Measurements from ENCODE around the gene PPT2.
"Not testable (repeated sequence)": the region's sequence is repeated elsewhere in the genome, so short reads cannot be mapped to it uniquely, and the experiment has no call there.

Gene PPT2

DNA sequence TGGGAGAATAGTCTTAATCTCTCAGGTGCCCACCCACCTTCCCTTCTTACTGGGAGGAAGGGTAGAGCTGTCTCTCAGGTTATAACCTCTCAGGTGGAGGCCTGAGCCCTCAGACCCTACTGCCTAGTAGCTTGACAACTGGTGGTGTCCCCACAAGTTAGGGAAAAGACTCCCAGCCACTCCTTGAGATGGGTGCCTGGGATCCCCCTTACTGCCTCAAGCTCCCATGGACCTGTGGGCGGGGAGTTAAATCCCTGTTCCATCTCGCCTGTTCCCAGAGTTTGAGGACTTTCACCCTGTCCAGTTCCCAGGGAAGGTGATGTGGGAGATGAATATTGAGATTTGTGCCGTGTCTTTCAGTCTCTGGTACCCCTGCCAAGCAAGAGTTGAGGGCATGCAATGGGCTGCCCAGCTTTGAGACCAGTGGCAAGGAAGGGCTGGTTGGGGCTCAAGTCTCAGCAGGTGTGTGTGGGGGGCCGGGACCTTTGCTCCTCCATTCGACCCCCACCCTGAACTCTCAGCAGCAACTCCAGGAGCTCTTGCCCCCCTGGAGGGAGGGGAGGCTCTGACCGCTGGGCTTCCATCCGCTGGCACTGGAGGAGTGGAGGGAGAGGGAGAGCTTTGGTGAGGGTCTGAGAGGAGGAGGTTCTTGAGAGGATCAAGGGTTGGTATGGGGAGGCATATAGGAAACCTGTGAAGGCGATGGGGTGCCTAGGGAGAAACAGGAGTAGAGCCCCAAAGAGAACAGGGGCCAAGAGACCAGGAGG is 37.2 kb downstream of the PPT2 start:
- DNase-seq, result no peak

DNA sequence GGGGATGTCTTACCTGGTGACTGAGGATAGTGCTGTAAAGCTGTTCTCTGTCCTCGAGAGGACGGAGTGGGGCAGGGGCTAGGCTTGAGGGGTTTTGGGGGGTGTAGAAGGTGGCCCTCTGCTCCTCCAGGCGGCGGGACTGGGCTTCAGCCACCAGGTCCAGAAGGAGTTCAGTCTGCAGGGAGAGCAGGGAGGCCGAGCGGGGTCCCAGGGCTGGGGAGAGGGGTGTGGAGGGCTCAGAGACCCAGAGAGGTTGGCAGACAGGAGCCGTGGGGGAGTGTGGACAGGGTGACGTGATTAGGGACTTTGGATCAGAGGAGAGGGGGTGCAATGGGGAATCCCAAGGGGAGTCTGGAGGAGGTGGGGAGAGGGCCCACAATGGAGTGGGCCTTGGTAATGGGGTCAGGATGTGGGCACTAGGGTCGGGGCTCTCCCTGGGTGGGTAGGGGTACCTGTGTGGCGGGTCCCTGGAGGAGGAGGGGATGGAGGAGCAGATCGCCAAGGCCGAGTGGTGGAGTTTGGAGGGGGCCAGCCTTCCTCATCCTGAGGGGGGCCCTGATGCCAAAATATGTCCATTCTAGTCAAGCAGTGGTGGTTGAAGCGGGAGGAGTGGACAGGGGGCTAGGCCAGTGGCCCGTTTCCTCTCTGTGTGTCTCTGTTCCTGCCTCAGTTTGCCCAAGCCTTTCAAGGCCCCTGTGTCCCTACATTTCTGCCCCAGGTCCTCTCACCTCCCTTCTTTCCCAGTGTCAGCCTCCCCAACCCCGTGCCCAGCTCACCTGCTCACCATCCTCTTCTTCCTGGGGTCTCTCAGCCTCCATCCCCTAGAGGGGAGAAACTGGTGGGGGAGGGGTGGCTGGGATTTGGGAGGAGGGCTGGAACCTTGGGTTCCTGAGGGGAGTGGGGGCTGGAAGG is 38.0 kb downstream of the PPT2 start:
- DNase-seq, result no peak

- peak; percentile 59 for DNase-seq
Measured at GRCh38 chr6:32192608-32193039, 38.7 kb downstream of the PPT2 start, which contains the start of gene GPSM3. Gene GPSM3, minus strand, starts transcription at chr6:32192643. Its CDS starts 130 bp downstream, at chr6:32192513.

DNA sequence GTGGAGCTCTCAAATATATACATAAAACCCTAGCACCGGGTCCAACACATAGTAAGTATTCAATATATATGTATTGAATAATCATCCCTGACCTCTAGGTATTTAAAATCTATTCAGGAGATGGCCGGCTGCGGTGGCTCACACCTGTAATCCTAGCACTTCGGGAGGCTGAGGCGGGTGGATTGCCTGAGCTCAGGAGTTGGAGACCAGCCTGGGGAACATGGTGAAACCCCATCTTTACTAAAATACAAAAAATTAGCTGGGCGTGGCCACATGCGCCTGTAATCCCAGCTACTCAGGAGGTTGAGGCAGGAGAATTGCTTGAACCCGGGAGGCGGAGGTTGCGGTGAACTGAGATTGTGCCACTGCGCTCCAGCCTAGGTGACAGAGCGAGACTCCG is 39.2 kb downstream of the PPT2 start:
- not testable (repeated sequence) for DNase-seq

- DNase-seq, result no peak
Measured at GRCh38 chr6:32194388-32194787, 40.4 kb downstream of the PPT2 start.

- peak; percentile 64 for DNase-seq
Measured at GRCh38 chr6:32194825-32195651, 41.1 kb downstream of the PPT2 start.

- DNase-seq, result peak; percentile 100
Measured at GRCh38 chr6:32195652-32195901, 41.6 kb downstream of the PPT2 start.

DNA sequence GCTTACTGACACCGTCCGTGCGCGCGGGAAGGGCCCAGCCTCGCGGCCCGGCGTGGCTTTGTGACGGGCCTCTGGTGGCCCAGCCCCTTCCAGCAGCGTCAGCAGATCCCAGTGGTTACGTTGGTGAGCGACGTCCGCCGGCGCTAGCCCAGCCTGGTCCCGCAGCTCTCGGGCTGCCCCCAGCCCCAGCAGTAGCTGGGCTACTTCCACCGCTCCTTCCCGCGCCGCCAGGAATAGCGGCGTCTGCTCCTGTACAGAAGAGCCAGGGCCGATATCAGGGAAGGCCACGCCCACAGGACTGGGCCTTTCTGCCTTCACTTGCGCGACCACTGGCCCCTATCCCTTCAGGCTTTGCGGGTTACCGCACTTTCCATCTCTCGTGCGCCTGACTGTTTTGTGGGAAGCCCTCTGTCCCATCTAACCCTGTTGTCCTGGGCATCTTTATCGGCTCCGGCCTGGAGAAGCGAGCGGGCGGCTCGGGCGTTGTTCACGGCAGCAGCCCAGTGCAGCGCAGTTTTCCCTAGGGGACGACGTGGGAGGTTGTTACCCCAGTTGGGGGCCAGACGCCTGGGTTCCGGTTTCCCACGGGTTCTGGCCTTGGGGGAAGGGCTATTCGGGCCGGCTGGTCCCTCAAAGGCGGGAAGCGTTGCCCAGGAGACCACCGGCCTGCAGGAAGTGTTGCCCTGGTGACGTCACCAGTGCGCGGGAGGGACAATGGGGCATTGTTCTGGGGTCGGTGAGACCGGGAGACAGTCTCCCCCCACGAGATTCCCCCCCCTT is 42.2 kb downstream of the PPT2 start:
- peak; percentile 91 for DNase-seq

DNA sequence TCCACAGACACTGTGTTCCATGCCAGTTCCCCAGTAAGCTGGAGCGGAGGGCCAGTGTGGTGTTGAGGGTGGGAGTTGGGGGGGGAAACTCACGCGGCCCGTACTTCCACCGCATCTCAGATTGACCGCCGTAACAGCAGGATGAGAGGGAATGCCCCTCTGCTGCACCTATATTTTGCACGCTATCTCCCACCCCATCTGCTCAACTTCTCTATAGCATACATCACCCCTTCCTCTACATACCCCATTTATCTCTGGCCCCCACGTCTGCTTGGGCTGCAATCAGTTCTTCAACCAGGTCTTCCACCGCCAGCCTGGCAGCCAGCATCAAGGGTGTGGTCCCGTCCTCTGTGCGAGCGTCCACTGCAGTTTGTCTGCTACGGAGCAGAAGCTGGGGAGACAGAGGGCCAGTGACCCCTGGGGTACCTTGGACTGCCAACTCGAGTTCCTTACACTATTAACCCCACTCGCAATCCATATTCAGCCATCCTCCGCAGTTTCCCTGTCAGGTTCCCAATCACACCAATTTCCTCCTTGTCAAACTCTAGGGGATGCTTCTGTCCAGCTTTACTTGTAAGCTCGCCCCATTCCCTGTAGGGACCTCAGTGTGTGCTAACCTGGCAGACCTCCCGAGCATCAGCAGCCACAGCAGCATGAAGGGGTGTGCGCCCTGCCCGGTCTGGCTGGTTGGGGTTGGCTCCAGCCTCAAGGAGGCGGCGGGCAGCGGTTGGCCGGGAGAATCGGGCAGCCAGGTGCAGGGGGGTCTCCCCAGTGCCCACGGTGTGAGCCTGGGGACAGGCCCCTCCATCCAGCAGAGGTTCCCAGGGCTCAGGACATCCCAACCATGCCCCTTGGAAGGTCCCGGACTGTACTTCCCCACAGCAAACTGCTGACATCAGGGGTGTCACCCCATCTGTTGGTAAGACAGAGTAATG is 43.0 kb downstream of the PPT2 start:
- DNase-seq, result no peak

GRCh38 chr6:32198345-32198696 is 44.4 kb downstream of the PPT2 start:
- DNase-seq, result no peak

DNA sequence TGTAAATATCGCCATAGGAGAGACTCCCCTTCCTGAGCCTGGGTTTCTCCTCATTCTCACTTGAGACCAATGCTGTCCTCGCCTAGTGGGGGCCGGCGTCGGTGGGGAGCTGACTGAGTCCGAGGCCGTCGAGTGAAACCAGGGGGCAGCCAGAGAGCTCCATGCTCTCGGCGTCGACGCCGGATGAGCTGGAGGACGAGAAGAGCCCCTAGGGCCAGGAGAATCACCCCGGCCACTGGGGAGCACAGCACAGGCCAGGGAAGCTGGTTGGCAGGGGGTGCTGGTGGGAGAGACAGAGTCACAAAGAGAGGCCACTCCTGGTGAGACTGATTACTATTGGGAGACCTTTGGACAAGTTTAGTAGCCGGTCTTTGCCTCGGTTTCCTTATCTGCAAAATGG is 44.9 kb downstream of the PPT2 start:
- no peak for DNase-seq

DNA sequence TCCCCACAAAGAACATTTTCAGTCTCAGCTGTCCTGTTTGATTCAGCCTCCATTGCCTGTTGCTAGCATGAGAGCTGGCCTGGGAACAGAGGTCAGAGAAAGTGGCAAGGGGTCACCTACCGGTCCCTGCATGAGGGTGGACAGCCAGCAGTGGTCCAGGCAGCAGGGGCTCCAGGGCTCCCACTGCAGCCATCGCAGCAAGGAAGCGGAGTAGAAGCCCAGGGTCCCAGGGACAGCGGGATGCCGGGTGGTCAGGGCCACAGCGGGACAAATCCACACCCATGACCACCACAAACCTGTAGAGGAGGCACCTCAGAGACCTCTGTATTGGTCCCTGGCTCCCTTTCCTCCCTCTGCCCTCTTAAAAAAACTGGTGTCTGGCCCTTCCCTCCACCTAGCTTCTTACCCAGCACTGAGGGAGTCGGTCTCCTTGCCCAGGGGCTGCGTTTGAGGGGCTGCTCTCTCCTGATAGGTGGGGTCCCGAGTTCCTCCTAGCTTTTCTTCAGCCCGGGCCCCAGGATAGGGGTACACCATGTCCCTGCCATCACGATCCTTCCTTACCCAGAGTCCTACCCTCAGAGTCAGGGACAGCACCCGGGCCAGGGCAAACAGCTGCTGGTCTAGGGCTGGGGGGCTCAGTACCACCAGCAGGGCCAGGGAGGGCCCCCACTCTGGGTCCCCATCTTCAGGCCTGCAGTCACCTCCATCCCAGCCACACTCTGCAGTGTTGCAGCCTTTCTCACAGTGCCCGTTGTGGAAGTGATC is 47.0 kb downstream of the PPT2 start:
- DNase-seq, result no peak

DNA sequence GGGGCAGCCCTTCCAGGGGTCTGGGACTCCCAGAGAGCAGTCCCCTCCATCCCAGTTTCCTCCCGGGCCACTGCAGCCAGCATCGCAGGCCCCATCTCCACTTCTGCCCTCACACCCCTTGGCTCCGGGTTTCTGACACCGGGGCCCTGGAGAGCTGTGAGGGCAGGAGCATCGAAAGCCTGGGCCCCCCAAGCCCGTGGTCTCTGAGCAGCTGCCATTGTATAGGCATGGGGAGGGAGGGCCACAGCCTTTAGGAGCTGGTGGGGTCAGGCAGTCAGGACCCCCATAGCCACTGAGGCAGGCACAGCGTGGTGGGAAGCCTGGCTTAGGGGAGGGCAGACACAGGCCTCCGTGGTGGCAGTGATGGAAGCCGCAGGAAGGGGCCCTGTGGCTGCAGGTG is 48.2 kb downstream of the PPT2 start:
- DNase-seq, result no peak

- DNase-seq, result no peak
Measured at GRCh38 chr6:32203426-32204267, 49.7 kb downstream of the PPT2 start.

- no peak for DNase-seq
Measured at GRCh38 chr6:32204268-32204715, 50.4 kb downstream of the PPT2 start.

DNA sequence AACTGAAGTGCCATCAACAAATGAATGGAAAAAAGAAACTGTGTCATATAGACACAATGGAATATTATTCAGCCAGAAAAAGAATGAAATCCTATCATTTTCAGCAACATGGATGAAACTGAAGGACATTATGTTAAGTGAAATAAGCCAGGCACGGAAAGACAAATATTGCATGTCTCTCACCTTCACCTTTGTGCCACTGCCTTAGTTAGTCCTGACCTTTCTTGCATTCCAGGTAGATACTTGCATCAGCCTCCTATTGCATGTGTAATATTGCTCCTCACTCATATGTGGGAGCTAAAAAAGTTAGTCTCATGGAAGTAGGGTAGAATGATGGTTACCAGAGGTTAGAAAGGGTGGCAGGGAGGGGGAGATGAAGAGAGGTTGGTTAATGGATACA is 55.1 kb downstream of the PPT2 start:
- no peak for DNase-seq

GRCh38 chr6:32210191-32210601 is 56.3 kb downstream of the PPT2 start:
- DNase-seq, result no peak

GRCh38 chr6:32211432-32211831 is 57.5 kb downstream of the PPT2 start:
- not testable (repeated sequence) for DNase-seq

DNA sequence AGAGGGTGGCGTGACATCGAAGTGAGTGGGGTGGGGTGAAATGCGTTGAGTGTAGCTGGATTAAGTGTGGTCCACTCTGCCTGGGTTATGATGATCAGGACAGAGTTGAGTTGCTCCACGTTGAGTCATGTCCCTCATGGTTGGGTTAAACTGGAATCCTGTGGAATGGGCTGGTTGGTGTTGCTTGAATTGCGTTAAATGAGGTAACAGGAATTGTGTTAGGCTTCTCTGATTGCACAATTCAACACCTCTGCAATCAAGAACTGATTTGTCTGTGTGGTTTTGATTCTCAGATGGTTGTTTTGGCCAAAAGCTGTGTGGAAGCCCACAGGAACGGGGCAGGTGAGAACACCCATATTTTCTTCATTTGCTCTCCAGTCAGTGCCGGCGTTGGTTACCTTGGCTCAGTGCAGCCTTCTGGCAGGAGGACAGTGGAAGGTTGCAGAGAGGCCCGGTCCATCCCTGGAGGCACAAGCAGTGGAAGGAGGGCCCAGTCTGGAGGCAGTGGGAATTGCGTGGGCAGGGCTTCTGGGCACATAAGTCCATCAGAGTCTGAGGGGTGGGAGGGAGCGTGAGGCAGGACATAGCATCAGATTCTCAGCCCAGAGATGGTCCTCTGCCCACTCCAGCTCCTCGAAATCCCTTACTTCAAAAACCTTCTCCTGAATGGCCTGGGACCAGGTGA is 58.3 kb downstream of the PPT2 start:
- DNase-seq, result no peak
